ENCODE measurements around the gene RIBC1. TPM values are rescaled to one million over a fixed set of nuclear protein-coding genes. Genes with fewer than 3 reads are reported as not detected.
"Not testable (repeated sequence)": the region's sequence is repeated elsewhere in the genome, so short reads cannot be mapped to it uniquely, and the experiment has no call there.

RIBC1 gene
- polyA plus RNA-seq, 4 donors: 0.75 to 2.0 (median 1.5) TPM; not detected in 1

GRCh38 chrX:53383376-53384076 is 39.1 kb upstream of the RIBC1 start:
- DNase-seq: no peak
- Histone ChIP-seq H3K27me3 (ENCODE audit: control insufficient read depth in 3 of 3, insufficient read depth in 3 of 3, low read length in 3 of 3) (no peaks in the 10 kb centered on the region), H3K9me3 (ENCODE audit: control insufficient read depth in 2 of 2, insufficient read depth in 1 of 2, low read depth in 1 of 2, low read length in 1 of 2) (no peaks in the 10 kb centered on the region), H3K36me3 (ENCODE audit: control insufficient read depth in 3 of 3, insufficient read depth in 2 of 3, low read depth in 1 of 3, low read length in 3 of 3) (peaks cover 10 to 45% (median 25%) of the 10 kb centered on the region in 3 donors), H3K27ac (ENCODE audit: low read depth in 1 of 3, low read length in 2 of 3) (no peak overlapping the region), H3K4me3 (ENCODE audit: low read depth in 1 of 3, low read length in 3 of 3) (no peak overlapping the region), H3K4me1 (ENCODE audit: control insufficient read depth in 3 of 3, insufficient read depth in 2 of 3, low read depth in 1 of 3, low read length in 2 of 3) (no peaks in the 10 kb centered on the region)
- no peak for FAIRE-seq
- WGBS, 3 donors: 87 to 90% (median 87%) methylated on average over 4 of the region's 4 CpGs

GRCh38 chrX:53395605-53396298 is 26.9 kb upstream of the RIBC1 start:
- Histone ChIP-seq H3K4me1 (ENCODE audit: control insufficient read depth in 3 of 3, insufficient read depth in 2 of 3, low read depth in 1 of 3, low read length in 2 of 3) (no peaks in the 10 kb centered on the region), H3K27ac (ENCODE audit: low read depth in 1 of 3, low read length in 2 of 3) (no peak overlapping the region), H3K4me3 (ENCODE audit: low read depth in 1 of 3, low read length in 3 of 3) (no peak overlapping the region), H3K9me3 (ENCODE audit: control insufficient read depth in 2 of 2, insufficient read depth in 1 of 2, low read depth in 1 of 2, low read length in 1 of 2) (no peaks in the 10 kb centered on the region), H3K27me3 (ENCODE audit: control insufficient read depth in 3 of 3, insufficient read depth in 3 of 3, low read length in 3 of 3) (no peaks in the 10 kb centered on the region), H3K36me3 (ENCODE audit: control insufficient read depth in 3 of 3, insufficient read depth in 2 of 3, low read depth in 1 of 3, low read length in 3 of 3) (peaks cover 5 to 8% (median 7%) of the 10 kb centered on the region in 3 donors)
- FAIRE-seq (no peak), DNase-seq (no peak)
- WGBS, 3 donors: 95 to 100% (median 97%) methylated on average over 2 of the region's 2 CpGs

DNA sequence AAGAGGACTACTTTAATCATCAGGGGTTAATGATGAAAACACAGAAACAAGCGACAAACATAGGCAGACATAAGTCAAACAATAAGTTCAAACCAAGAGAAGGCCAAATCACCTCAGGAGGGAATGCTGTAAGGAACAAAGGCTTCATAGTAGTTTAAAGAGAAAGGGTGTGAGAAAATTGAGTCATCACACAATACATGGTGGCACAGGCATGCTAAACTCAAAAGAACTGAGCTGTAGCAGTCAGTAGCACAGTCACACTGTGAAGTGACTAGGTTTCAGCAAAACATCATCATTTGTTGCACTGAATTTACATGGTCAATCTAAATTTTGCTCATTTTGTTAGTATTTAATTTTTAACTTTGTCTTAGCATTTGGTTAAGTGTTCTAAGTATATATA is 24.5 kb upstream of the RIBC1 start:
- peaks cover 5 to 8% (median 7%) of the 10 kb centered on the region in 3 donors for H3K36me3 ChIP-seq (ENCODE audit: control insufficient read depth in 3 of 3, insufficient read depth in 2 of 3, low read depth in 1 of 3, low read length in 3 of 3)
- H3K4me3 ChIP-seq (ENCODE audit: low read depth in 1 of 3, low read length in 3 of 3): no peak overlapping the region
- DNase-seq: no peak
- H3K27ac ChIP-seq (ENCODE audit: low read depth in 1 of 3, low read length in 2 of 3): no peak overlapping the region
- WGBS, 3 donors: 75 to 100% (median 96%) methylated on average over 1 of the region's 1 CpG
- H3K27me3 ChIP-seq (ENCODE audit: control insufficient read depth in 3 of 3, insufficient read depth in 3 of 3, low read length in 3 of 3): no peaks in the 10 kb centered on the region
- no peaks in the 10 kb centered on the region for H3K4me1 ChIP-seq (ENCODE audit: control insufficient read depth in 3 of 3, insufficient read depth in 2 of 3, low read depth in 1 of 3, low read length in 2 of 3)
- no peak for FAIRE-seq
- no peaks in the 10 kb centered on the region for H3K9me3 ChIP-seq (ENCODE audit: control insufficient read depth in 2 of 2, insufficient read depth in 1 of 2, low read depth in 1 of 2, low read length in 1 of 2)

DNA sequence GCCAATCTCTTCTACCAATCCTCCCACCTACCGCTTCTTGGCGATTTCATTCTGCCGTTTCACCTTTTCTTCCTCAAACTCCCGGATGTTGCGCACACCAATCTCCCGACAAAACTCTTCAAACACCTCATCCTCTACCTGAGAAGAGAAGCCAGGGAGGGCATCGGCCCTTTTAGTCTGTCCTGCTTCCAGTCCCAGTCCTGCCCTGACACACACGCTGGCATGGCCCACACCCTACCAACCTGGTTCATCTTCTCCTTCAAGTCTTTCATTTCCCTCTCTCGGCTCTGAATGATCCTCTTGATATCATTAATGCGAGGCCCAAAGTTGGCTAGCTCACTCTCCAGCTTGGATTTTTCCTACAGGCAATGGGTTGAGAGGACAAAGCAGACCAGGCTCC is 19.1 kb upstream of the RIBC1 start:
- Histone ChIP-seq H3K4me1 (ENCODE audit: control insufficient read depth in 3 of 3, insufficient read depth in 2 of 3, low read depth in 1 of 3, low read length in 2 of 3) (no peaks in the 10 kb centered on the region), H3K27me3 (ENCODE audit: control insufficient read depth in 3 of 3, insufficient read depth in 3 of 3, low read length in 3 of 3) (no peaks in the 10 kb centered on the region), H3K9me3 (ENCODE audit: control insufficient read depth in 2 of 2, insufficient read depth in 1 of 2, low read depth in 1 of 2, low read length in 1 of 2) (no peaks in the 10 kb centered on the region), H3K4me3 (ENCODE audit: low read depth in 1 of 3, low read length in 3 of 3) (no peak overlapping the region), H3K36me3 (ENCODE audit: control insufficient read depth in 3 of 3, insufficient read depth in 2 of 3, low read depth in 1 of 3, low read length in 3 of 3) (peaks cover 4 to 26% (median 22%) of the 10 kb centered on the region in 3 donors), H3K27ac (ENCODE audit: low read depth in 1 of 3, low read length in 2 of 3) (no peak overlapping the region)
- DNase-seq: no peak
- WGBS, 3 donors: 95 to 98% (median 97%) methylated on average over 10 of the region's 10 CpGs
- FAIRE-seq: no peak

DNA sequence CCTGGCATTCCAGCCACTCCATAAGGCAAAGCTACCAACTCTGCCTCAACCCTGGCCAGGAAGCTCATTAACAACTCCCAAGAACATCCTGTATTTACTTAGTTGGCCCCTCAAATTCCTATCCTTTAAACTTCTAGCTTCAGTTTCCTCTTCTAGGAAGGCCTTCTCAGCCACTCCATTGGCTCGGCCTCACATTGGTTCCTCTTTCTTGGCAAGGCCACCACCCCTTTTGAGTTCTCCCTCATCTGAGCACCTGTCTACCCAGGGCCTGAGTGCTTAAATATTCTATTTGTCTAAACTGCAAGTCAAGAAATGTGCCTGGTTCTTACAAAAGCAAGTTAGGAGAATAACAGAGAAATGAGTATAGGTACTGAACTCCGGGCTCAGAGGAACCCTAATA is 10.2 kb upstream of the RIBC1 start:
- no peaks in the 10 kb centered on the region for H3K9me3 ChIP-seq (ENCODE audit: control insufficient read depth in 2 of 2, insufficient read depth in 1 of 2, low read depth in 1 of 2, low read length in 1 of 2)
- H3K4me3 ChIP-seq (ENCODE audit: low read depth in 1 of 3, low read length in 3 of 3): no peak overlapping the region
- 85 to 100% (median 92%) methylated on average over 2 of the region's 2 CpGs for WGBS, 3 donors
- DNase-seq: no peak
- peaks cover 0 to 40% (median 19%) of the 10 kb centered on the region in 3 donors for H3K36me3 ChIP-seq (ENCODE audit: control insufficient read depth in 3 of 3, insufficient read depth in 2 of 3, low read depth in 1 of 3, low read length in 3 of 3)
- H3K27ac ChIP-seq (ENCODE audit: low read depth in 1 of 3, low read length in 2 of 3): no peak overlapping the region
- H3K4me1 ChIP-seq (ENCODE audit: control insufficient read depth in 3 of 3, insufficient read depth in 2 of 3, low read depth in 1 of 3, low read length in 2 of 3): no peaks in the 10 kb centered on the region
- no peaks in the 10 kb centered on the region for H3K27me3 ChIP-seq (ENCODE audit: control insufficient read depth in 3 of 3, insufficient read depth in 3 of 3, low read length in 3 of 3)
- no peak for FAIRE-seq

- WGBS, 3 donors: 88 to 96% (median 92%) methylated on average over 3 of the region's 3 CpGs
- not testable (repeated sequence) for H3K27me3 ChIP-seq (ENCODE audit: control insufficient read depth in 3 of 3, insufficient read depth in 3 of 3, low read length in 3 of 3); H3K4me3 ChIP-seq (ENCODE audit: low read depth in 1 of 3, low read length in 3 of 3); DNase-seq; H3K4me1 ChIP-seq (ENCODE audit: control insufficient read depth in 3 of 3, insufficient read depth in 2 of 3, low read depth in 1 of 3, low read length in 2 of 3); H3K36me3 ChIP-seq (ENCODE audit: control insufficient read depth in 3 of 3, insufficient read depth in 2 of 3, low read depth in 1 of 3, low read length in 3 of 3); H3K27ac ChIP-seq (ENCODE audit: low read depth in 1 of 3, low read length in 2 of 3); H3K9me3 ChIP-seq (ENCODE audit: control insufficient read depth in 2 of 2, insufficient read depth in 1 of 2, low read depth in 1 of 2, low read length in 1 of 2); FAIRE-seq
Observed at GRCh38 chrX:53420351-53420750, 2.3 kb upstream of the RIBC1 start.

DNA sequence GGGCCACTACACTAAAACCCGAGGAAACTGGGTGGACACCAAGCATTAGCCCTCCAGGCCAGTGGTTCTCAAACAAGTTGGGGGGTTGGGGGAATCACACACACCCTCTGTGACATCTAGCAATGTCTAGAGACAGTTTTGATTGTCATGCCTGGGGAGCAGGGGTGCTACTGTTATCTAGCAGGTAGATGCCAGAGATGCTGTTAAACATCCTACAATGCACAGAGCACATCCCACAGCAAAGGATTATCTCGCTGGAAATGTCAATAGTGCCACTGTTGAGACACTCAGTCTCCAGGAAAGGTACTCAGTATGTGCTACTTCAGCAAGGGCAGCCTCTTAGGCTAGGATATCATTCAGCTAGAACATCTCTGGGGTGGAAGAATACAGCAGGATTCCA is 1.5 kb upstream of the RIBC1 start:
- WGBS, 3 donors: 8 to 26% (median 19%) methylated on average over 2 of the region's 2 CpGs
- FAIRE-seq: no peak
- Histone ChIP-seq H3K36me3 (ENCODE audit: control insufficient read depth in 3 of 3, insufficient read depth in 2 of 3, low read depth in 1 of 3, low read length in 3 of 3) (peaks cover 0 to 3% (median 0%) of the 10 kb centered on the region in 3 donors), H3K4me1 (ENCODE audit: control insufficient read depth in 3 of 3, insufficient read depth in 2 of 3, low read depth in 1 of 3, low read length in 2 of 3) (peaks cover 0 to 7% (median 5%) of the 10 kb centered on the region in 3 donors), H3K27me3 (ENCODE audit: control insufficient read depth in 3 of 3, insufficient read depth in 3 of 3, low read length in 3 of 3) (no peaks in the 10 kb centered on the region), H3K4me3 (ENCODE audit: low read depth in 1 of 3, low read length in 3 of 3) (peak overlapping the region in 2 of 3 donors; percentile 67 to 72), H3K27ac (ENCODE audit: low read depth in 1 of 3, low read length in 2 of 3) (no peak overlapping the region), H3K9me3 (ENCODE audit: control insufficient read depth in 2 of 2, insufficient read depth in 1 of 2, low read depth in 1 of 2, low read length in 1 of 2) (no peaks in the 10 kb centered on the region)
- DNase-seq: no peak

DNA sequence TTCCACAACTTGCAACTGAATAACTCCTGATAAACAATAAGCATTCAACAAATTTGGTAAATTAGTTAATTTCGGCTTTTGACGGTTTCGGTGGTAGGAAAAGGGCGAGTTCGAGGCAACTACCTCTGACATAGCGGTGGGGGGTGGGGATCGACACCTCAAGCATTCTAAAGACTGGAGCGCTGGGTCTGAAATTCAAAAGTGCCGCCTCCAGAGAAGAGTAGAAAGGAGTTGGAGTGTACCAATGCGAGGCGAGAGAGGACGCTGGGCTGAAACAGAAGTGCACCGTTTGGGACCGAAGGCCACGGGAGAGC is 944 bp upstream of the RIBC1 start:
- WGBS, 3 donors: 0 to 2% (median 0%) methylated on average over 15 of the region's 15 CpGs
- Histone ChIP-seq H3K36me3 (ENCODE audit: control insufficient read depth in 3 of 3, insufficient read depth in 2 of 3, low read depth in 1 of 3, low read length in 3 of 3) (peaks cover 0 to 3% (median 0%) of the 10 kb centered on the region in 3 donors), H3K9me3 (ENCODE audit: control insufficient read depth in 2 of 2, insufficient read depth in 1 of 2, low read depth in 1 of 2, low read length in 1 of 2) (no peaks in the 10 kb centered on the region), H3K4me3 (ENCODE audit: low read depth in 1 of 3, low read length in 3 of 3) (peak overlapping the region; percentile 60 to 72 (median 67)), H3K27me3 (ENCODE audit: control insufficient read depth in 3 of 3, insufficient read depth in 3 of 3, low read length in 3 of 3) (no peaks in the 10 kb centered on the region), H3K4me1 (ENCODE audit: control insufficient read depth in 3 of 3, insufficient read depth in 2 of 3, low read depth in 1 of 3, low read length in 2 of 3) (peaks cover 0 to 7% (median 5%) of the 10 kb centered on the region in 3 donors), H3K27ac (ENCODE audit: low read depth in 1 of 3, low read length in 2 of 3) (peak overlapping the region; percentile 73 to 98 (median 92))
- DNase-seq (no peak), FAIRE-seq (no peak)

Data from small intestine (tissue), 7 donors.